HG02938 (cell line): ENCODE results near the gene COL2A1.
A peak's percentile ranks its signal among the peaks of the same experiment; 100 is the strongest.
"Not testable (repeated sequence)": the region's sequence is repeated elsewhere in the genome, so short reads cannot be mapped to it uniquely, and the experiment has no call there.

Source experiments
- ATAC-seq: cut with Tn5 transposase; IDR thresholded peaks from one replicate; pipeline ENCODE4 v1.9.1; 2021; ENCODE audit warnings: mild to moderate bottlenecking, moderate library complexity; ENCODE audit not compliant: unreplicated experiment

The COL2A1 gene

GRCh38 chr12:47978598-47978873, 25.7 kb downstream of the COL2A1 start:
- no peak for ATAC-seq

- ATAC-seq, result no peak
Measured at GRCh38 chr12:47977772-47978597, 26.3 kb downstream of the COL2A1 start.

- no peak for ATAC-seq
Measured at GRCh38 chr12:47977046-47977771, 27.1 kb downstream of the COL2A1 start.

GRCh38 chr12:47975816-47976215, 28.5 kb downstream of the COL2A1 start:
- no peak for ATAC-seq

- no peak for ATAC-seq
Measured at GRCh38 chr12:47975036-47975620, 29.1 kb downstream of the COL2A1 start.

- no peak for ATAC-seq
Measured at GRCh38 chr12:47973870-47974269, 30.4 kb downstream of the COL2A1 start.

GRCh38 chr12:47972895-47973294, 31.4 kb downstream of the COL2A1 start:
- no peak for ATAC-seq

- ATAC-seq, result no peak
Measured at GRCh38 chr12:47970843-47971242, 33.4 kb downstream of the COL2A1 start.

GRCh38 chr12:47969845-47970244, 34.4 kb downstream of the COL2A1 start:
- no peak for ATAC-seq

- ATAC-seq, result no peak
Measured at GRCh38 chr12:47967461-47968321, 36.6 kb downstream of the COL2A1 start.

GRCh38 chr12:47965581-47965980, 38.7 kb downstream of the COL2A1 start:
- ATAC-seq, result no peak

- no peak for ATAC-seq
Measured at GRCh38 chr12:47964106-47964728, 40.1 kb downstream of the COL2A1 start.

- peak; percentile 85 for ATAC-seq
Measured at GRCh38 chr12:47963340-47964040, 40.8 kb downstream of the COL2A1 start, which contains the start of gene TMEM106C. TMEM106C (plus strand) TSS chr12:47963596; CDS start chr12:47964237, 641 bp downstream.

GRCh38 chr12:47962198-47962597, 42.1 kb downstream of the COL2A1 start:
- no peak for ATAC-seq

- ATAC-seq, result not testable (repeated sequence)
Measured at GRCh38 chr12:47957671-47958070, 46.6 kb downstream of the COL2A1 start.

- no peak for ATAC-seq
Measured at GRCh38 chr12:47955059-47955458, 49.2 kb downstream of the COL2A1 start.

- no peak for ATAC-seq
Measured at GRCh38 chr12:47954467-47955045, 49.7 kb downstream of the COL2A1 start.

GRCh38 chr12:47954058-47954457, 50.2 kb downstream of the COL2A1 start:
- no peak for ATAC-seq

GRCh38 chr12:47950856-47951468, 53.3 kb downstream of the COL2A1 start:
- ATAC-seq, result no peak
